NCI-H146 treated with DMSO at 0.1 percent for 48 hours (cell line): ENCODE measurements around the gene EXOC8.
"Not testable (repeated sequence)": the region's sequence is repeated elsewhere in the genome, so short reads cannot be mapped to it uniquely, and the experiment has no call there.

Source experiments
- DNase-seq: peaks from one replicate; lab custom pipeline; 2025; ENCODE audit not compliant: unreplicated experiment; lab: John Stamatoyannopoulos, UW

Gene EXOC8

DNA sequence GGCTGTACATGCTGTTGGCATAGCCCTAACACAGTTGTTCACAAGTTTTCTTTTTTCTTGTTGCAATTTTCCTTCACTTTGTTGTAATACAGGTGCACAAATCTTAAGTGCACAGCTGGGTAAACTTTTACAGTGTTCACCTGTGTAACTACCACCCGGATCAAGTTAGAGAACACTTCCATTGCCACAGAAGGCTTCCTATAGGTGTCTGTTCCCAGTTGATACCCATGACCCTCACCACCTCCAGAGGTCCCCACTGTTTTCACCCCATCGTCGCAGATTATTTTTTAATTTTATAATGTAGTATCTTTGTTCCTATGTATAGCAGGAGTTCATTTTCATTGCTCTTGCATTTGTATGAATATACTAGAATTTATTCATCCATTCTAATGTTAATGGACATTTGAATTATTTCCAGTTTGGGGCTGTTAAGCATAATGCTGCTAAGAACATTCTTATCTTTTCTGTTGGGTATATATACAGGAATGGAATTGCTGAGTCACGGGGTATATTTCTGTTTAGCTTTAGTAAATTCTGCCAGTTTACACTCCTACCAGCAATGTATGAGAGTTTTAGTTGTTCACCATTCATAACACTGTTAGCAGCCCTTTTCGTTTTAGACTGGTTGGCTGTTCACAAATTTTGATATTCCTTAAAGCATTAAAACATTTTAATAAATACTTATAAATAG, 16.8 kb upstream of the EXOC8 start:
- no peak for DNase-seq

DNA sequence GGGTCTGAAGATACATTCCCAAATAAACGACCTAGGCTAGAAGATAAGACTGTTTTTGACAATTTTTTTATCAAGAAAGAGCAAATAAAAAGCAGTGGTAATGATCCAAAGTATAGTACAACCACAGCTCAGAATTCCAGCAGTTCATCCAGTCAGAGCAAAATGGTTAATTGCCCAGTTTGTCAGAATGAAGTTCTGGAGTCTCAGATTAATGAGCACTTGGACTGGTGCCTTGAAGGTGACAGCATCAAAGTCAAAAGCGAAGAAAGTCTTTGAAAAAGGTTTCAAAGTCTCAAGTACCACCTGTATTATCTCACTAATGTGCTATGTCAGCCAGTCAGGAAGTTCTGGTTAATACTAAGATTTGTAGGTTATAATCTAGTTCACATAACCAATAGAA, 15.4 kb upstream of the EXOC8 start:
- no peak for DNase-seq

DNA sequence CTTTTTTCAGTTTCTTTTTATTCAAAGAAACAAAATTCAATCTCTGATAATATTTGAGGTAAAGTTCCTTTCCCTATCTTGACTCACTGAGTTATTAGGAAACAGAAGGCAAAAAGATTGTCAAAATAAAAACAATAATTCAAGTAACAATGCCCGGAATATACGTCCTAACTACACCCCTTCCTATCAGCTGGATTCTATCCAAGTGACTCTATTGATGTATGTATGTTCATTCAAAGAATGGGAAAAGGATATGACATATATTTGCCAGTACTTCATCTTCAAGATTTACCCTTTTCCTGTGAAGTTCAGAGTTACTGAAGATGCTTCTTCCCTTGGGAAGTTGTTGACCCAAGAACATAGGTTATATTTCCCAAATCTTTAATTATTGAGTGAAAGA, 14.2 kb upstream of the EXOC8 start:
- no peak for DNase-seq

DNA sequence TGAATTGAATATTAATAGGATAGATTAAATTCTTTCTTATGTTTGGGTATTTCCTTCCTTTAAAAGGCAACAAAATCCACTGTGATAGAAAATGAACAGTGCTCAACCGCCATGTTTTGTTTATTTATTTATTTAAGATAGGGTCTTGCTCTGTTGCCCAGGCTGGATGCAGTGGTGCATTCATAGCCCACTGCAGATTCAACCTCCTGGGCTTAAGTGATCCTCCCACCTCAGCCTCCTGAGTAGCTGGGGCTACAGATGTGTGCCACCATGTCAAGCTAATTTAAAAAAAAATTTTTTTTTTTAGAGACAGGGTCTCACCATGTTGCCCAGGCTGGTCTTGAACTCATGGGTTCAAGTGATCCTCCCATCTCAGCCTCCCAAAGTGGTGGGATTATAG, 11.2 kb upstream of the EXOC8 start:
- not testable (repeated sequence) for DNase-seq

DNA sequence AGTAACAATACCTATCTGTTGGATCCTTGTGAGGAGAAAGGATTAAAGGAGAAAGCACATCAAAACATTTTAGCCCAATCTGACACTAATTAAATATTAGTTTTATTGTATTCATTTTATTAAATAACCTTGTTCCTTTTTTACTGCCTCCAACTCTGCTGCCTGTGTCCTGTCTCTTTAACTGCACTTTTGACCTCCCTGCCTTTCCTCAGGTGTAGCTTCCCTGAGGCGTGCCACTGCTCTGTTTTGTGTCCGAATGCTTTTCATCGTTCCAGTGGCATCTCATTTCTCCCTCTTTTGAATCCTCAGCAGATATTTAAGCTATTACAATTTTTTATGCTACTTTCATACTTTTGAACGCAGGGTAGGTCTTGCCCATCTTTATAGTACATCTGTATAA, 10.8 kb upstream of the EXOC8 start:
- DNase-seq = no peak

DNA sequence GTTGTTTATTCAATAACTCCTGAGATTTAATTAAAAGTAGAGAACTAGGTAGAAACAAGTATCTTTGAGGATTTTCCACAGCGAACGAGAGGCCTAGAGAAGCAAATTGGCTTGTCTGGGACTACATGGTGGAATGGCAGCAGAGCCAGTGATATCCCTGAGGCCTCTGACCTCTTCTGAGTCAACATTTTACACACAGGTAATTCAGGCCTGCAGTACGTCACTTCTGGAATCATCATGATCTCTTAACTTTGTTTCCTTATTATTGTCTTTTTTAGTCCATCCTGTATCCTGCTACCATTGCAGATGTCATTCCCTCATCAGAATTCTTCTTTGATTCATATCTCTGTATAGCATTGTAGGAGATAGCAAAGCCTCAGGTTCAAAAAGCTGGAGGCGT, 10.3 kb upstream of the EXOC8 start:
- DNase-seq = no peak

DNA sequence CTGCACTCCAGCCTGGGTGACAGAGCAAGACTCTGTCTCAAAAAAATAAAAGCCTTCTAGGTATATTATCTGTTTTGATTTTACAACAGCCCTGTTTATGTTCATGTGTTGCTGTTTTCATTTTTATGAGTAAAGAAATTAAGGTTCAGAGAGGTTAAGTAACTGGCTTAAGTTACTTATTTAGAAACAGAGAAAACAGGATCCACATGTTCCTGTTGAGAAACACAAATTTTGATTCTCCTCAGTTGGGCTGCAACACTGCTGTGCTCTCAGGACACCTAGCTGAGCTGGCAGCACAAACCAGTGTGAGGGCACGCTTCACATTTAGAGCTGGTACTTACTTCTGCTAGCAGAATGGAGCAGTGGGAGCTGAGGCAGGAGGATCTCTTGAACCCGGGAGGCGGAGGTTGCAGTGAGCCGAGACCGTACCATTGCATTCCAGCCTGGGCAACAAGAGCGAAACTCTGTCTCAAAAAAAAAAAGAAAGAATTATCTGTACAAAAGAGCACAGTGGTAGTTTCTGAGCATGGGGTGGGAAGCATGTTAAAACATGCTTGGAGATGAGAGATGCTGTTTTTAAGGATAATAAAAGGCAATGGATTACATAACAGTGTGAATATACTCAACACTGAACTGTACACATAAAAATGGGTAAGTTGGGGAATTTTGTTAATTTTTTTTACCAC, 2.8 kb upstream of the EXOC8 start:
- no peak for DNase-seq

DNA sequence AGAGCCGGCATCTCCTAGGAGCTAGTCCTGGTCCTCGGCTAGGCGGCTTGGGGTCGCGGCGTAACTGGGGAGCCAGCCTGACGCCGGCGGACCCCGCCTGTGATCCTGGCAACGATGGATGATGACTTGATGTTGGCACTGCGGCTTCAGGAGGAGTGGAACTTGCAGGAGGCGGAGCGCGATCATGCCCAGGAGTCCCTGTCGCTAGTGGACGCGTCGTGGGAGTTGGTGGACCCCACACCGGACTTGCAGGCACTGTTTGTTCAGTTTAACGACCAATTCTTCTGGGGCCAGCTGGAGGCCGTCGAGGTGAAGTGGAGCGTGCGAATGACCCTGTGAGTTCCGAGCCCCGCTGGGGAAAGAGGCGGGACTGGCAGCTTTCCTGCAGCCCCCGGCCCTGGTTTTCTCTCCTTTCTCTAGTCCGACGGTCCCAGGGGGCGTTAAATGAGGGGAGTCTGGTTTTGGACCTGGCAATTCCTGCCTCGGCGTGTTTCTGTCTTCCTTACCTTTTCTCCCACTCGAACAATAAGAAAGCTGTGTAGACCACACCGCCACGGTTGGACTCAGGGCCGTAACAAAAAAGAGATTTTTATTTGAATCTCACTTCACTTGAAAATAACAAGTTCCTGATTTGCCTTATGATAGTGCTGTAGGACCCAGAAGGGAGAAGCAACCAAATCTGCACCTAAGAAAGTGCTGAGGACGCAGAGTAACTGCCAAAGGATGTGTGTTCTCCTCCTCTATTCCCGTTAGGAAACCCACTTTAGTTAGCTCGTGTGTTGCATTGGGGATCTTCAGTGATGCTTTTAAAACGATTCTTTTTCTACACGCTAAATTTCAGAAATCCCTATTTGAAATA, 847 bp upstream of the EXOC8 start, which contains the start of gene SPRTN:
SPRTN (plus strand) TSS at position 24 of the 859 bp plus-strand sequence; CDS start at position 115, 91 bp downstream.
- peak; percentile 53 for DNase-seq

DNA sequence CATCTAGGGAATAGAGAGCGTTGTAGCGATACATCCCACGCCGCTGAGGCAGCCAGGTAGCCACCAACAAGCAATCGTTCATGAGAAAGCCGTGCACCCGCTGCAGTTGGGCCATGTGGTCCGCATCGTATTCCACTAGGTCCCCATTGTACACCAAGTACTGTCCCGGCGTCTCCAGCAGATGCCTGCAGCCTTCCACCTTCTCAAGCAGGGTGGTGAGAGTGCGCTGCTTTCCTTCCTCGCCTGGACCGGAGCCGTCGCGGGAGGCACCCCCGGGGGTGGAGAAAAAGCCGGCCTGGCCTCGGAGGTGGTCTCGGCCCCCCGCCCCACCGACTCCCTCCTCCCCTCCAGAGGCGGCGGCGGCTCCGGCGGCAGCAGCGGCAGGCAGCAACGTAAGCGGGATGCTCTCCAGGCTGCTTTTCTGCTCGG, 595 bp downstream of the EXOC8 start:
- DNase-seq = no peak

DNA sequence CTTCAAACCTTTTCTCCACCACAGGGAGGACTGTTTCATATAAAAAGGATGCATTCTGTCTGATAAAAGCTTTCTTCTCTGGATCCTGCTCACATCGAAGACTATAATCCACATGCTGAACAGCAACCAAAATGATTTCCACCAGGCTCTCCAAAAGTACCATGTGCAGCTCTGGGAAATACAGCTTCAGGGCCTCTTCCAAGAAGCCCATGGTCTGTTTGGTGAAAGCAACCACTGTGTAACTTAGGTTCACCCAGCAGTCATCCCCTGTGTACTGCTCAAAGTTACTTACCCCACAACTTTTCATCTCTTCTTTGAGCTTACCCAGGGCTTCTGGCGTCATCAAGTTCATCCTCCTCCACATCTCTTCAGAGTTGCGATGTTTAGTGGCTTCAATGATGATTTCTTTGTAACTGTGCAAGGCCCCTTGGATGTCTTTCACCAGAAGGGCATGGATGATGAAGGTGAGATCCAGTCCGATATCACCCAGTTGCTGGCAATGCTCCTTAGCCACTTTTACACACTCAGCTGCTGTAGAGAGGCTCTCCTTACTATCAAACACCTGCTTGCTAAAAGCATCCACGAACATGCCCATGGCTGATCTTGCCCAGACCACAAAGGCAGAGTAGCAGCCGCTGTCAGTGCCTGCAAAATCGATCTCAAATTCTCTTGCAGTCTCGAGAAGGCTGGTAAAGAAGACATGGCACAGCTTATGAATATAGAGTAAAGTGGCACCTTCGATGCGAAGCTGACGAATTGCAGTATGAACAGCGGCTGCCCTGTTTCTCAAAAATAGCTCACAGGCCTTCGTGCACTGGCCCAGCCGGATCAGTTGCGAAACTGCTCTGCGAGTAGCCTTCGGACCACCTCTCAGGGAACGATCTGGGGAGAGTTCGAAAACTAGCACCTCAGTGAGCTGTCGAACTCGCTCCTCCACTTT, 1.7 kb downstream of the EXOC8 start:
- DNase-seq = no peak

DNA sequence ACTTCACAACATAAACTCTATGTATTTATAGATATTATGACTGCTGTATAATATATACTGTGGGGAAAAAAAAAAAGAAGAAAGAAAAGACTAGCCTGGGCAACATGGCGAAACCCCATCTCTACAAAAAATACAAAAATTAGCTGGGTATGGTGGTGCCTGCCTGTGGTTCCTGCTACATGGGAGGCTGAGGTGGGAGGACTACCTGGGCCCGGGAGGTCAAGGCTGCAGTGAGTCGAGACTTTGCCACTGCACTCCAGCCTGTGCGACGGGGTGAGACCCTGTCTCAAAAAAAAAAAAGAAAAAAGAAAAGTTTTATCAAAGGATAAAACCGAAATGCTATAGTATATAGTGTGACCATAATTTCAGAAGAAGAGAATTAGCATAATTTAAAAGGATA, 2.7 kb downstream of the EXOC8 start:
- no peak for DNase-seq

DNA sequence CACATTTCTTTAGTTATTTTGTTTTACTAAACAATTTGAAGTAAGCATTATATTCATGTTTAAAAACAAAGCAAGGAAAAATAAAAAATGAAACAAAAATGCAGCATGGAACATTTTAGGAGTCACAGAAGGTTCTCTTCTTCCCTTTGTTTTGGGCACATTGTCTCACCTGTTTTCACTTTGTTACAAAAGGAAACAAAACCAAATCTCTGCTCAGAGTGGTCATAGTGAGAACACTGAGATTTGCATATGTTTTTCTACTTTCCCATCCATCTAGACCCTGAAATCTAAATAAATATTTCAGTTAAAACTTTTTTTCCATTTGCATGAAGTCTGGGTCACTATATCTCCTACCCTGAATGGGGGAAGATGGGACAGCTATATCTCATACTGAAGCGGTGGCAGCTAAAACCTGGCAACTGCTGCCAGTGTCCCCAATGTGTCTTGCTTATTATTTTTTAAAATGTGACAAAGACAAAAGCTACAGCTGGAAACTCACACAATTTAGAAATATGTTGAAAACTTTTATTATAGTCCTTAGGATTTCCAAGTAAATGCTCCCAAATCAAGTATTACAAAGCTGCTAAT, 3.5 kb downstream of the EXOC8 start:
- no peak for DNase-seq

DNA sequence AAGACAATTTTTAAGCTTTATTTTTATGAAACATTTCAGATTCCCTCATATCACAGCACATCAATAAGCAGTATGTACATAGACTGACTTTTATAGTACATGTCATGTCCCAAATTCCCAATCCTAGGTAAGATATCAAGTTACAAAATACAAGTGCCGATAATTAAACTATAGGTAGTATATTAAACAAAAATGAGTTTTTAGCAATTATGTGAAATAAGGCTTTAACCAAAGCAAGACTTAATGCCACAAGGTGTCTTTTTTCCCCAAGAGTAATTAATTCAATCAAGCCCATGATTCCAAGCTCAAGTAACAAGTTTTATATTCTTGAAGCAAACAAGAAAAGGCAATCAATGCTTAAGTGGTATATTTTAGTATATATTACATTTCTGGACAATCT, 4.9 kb downstream of the EXOC8 start:
- no peak for DNase-seq

DNA sequence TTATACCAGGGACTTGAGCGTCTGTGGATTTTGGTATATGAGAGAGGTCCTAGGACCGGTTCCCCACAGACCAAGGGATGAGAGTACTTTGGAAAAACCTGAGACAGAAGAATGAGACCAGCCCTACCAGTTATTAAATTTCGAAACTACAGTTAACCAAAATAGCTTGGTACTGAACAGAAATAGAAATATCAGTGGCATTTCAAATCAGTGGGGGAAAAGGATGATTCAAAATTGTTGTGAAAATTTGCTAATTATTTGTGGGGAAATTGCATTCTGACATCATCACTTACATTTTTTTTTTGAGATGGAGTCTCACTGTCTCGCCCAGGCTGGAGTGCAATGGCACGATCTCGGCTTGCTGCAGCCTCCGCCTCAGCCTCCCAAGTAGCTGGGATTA, 8.2 kb downstream of the EXOC8 start:
- no peak for DNase-seq

DNA sequence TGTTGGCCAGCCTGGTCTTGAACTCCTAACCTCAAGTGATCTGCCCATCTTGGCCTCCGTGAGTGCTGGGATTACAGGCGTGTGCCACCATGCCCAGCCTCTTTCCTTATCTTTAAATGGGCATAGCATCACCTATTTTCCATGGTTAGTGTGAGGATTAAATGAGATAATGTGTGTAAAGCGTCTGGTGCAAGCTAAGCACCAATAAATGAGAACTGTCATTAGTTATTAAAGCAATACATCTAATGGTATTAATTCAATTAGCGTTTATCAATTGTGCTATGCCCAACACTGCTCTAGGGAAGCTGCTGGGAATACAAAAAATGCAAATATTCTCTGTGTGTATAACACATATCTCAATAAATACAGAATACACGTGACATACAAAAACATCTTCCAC, 10.0 kb downstream of the EXOC8 start:
- DNase-seq = no peak

DNA sequence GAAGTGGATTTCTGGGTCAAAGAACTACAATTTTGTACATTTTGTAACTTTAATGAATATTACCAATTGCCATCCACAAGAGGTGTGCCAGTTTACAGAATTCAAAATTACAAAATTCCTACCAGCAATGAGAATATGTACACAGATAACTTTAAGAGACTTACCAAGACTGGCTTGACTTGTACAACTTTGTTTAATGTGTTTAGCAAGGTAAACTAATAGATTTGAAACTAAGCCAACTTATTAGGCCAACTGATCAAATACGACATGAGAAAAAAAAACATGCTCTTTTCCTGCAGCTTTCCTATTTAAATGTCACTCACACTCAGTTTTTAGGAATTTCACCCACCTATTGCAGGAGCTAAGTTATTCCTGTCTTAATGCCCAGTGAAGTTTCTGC, 11.4 kb downstream of the EXOC8 start:
- DNase-seq = no peak

DNA sequence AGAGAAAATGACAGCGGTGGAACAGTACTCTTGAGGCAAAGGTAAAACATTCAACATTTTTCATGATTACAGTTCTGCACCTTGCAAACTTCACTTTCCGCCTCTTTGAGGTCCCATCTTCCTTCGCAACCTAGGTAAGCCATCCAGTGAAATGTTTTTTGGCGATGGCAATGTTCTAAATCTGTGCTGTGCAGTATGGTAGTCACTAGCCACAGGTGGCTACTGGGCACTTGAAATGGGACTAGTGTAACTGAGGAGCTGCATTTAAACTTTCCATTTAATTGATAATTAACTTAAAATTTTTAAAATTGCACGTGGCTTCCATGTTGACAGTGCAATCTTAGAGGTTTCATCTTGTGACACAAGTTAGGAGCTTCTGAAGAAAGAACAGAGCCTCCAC, 13.0 kb downstream of the EXOC8 start:
- DNase-seq = no peak

DNA sequence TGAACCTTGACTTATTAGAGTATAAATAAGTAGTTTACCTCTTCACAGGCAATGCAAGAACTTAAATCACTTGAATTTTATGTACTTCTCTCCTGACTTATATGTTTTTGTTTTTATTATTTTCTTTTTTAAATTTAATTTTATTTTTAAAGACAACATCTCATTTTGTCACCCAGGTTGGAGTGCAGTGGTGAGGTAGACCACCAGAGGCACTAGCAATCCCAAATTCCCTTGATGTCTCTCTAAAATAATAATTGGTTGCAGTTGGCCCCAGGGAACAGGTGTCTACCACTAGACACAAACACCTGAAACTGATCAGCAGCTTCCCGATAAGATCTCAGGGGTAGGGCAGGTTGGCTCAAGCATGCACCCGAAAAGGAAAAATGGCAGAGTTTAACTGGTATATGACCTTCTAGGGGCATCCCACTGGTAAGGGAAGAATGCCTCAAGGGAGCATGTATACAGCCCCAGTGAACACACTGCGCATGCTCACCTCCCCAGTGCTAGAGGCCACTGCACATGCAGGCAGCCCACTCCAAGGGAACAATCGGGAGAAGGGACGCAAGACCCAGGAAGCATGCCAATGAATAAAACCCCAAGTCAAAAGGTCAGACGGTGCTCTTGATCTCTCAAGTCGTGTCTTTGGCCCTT, 14.6 kb downstream of the EXOC8 start:
- DNase-seq = peak; percentile 22

DNA sequence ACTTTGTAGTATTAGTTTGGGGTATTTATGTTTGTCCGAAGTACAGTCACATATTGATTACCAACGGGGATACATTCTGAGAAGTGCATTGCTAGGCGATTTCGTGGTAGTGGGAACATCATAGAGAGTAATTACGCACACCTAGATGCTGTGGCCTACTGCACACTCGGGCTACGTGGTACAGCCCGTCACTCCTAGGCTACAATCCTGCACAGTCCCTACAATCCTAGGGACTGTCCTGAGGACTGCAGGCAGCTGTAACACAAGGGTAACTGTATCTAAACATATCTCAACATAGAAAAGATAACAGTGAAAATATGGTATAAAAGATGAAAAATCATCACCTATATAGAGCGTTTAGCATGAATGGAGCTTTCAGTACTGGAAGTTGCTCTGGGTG, 18.6 kb downstream of the EXOC8 start:
- DNase-seq = no peak

DNA sequence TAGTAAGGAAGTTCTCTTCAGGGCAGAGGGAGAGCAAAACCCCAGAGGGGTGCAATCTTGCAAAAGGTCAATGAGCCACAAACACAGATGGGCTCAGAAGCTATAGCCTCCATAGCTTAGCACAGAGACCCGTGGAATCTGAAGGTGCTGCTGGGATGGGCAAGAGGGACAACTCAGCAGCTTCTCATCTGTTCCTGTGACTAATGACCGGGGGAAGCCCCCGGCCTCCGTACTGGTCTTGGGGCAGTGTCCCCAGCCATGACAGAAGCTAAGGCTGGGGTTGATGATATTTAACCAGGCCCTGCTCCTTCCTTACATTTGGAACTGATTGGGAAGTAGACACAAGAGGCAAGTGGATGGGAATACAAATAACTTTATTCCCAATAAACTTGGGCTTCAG, 19.1 kb downstream of the EXOC8 start:
- DNase-seq = no peak
